ENCODE results near the gene MAML2. TPM values are rescaled to one million over a fixed set of nuclear protein-coding genes. Genes with fewer than 3 reads are reported as not detected.
A peak's percentile ranks its signal among the peaks of the same experiment; 100 is the strongest.

Gene MAML2
- polyA plus RNA-seq, 1 of the 3 experiments (the other 2 are of a cell fraction): 20.1 TPM

DNA sequence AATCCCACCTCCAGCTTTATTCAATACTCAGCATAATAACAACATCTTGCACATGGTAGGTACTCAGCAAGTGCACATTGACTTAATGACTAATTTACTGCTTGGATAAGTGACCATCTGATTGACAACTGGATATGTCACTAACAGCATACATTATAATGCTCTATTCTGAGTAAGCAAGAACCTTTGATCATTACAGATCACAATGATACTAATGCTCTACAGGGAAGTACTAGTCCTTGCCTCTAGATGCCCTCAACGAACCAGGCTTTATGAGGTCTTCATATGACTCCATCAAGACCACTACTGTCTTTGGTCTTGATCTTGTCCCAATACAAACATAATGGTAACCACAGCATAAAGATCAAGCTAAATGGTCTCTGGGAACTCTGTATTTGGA, 251.5 kb downstream of the MAML2 start:
- H3K79me2 ChIP-seq (ENCODE audit: insufficient read depth): peaks cover 79% of the 10 kb centered on the region
- peak overlapping the region; percentile 24; the same call in 1 of the 2 replicates for H3K4me2 ChIP-seq
- peaks cover 12% of the 10 kb centered on the region for H3F3A ChIP-seq (replicated peaks; ENCODE audit: insufficient read depth)
- TF ChIP-seq SMC3 (IDR thresholded peaks at IDR 0.05; ENCODE audit: low read depth, low read length) (no peak), FOXM1 (IDR thresholded peaks at IDR 0.05; ENCODE audit: low read depth) (no peak), CTCF (IDR thresholded peaks at IDR 0.05) (peak; percentile 34), RAD21 (IDR thresholded peaks at IDR 0.05; ENCODE audit: low read length) (peak; percentile 46), RFX5 (IDR thresholded peaks at IDR 0.05; ENCODE audit: low read length) (no peak), EZH2phosphoT487 (IDR thresholded peaks at IDR 0.05; ENCODE audit: borderline replicate concordance, low read depth) (no peak)
- TF ChIP-seq, protein P1, sequence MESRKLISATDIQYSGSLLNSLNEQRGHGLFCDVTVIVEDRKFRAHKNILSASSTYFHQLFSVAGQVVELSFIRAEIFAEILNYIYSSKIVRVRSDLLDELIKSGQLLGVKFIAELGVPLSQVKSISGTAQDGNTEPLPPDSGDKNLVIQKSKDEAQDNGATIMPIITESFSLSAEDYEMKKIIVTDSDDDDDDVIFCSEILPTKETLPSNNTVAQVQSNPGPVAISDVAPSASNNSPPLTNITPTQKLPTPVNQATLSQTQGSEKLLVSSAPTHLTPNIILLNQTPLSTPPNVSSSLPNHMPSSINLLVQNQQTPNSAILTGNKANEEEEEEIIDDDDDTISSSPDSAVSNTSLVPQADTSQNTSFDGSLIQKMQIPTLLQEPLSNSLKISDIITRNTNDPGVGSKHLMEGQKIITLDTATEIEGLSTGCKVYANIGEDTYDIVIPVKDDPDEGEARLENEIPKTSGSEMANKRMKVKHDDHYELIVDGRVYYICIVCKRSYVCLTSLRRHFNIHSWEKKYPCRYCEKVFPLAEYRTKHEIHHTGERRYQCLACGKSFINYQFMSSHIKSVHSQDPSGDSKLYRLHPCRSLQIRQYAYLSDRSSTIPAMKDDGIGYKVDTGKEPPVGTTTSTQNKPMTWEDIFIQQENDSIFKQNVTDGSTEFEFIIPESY (IDR thresholded peaks at IDR 0.05; ENCODE audit: borderline replicate concordance, low read depth): no peak
- H3K27me3 ChIP-seq (ENCODE audit: insufficient read depth): no peaks in the 10 kb centered on the region
- H2AFZ ChIP-seq (ENCODE audit: low read depth): no peak overlapping the region
- H3K36me3 ChIP-seq (replicated peaks in 1 of 2; ENCODE audit: control insufficient read depth in 1 of 2, insufficient read depth in 2 of 2, low read length in 1 of 2): peaks cover 8 to 10% of the 10 kb centered on the region in 2 experiments
- POLR2A ChIA-PET: no interaction called here
- 100% methylated on average over 1 of the region's 1 CpG for WGBS (ENCODE audit: low lambda C conversion rate)
- H3K27ac ChIP-seq (ENCODE audit: low read depth in 2 of 2, low read length in 1 of 2): peak overlapping the region; percentile 77 to 87
- H3K9ac ChIP-seq: no peak overlapping the region
- H3K4me3 ChIP-seq (ENCODE audit: low read depth in 2 of 2, low read length in 1 of 2): no peak overlapping the region
- H4K20me1 ChIP-seq (ENCODE audit: insufficient read depth): no peaks in the 10 kb centered on the region
- no peak for DNase-seq
- peaks cover 20 to 33% of the 10 kb centered on the region in 2 experiments for H3K4me1 ChIP-seq (ENCODE audit: control insufficient read depth in 1 of 2, insufficient read depth in 2 of 2, low read depth in 1 of 2, low read length in 1 of 2)
- no peaks in the 10 kb centered on the region for H3K9me2 ChIP-seq
- H3K9me3 ChIP-seq: no peaks in the 10 kb centered on the region
- CTCF ChIA-PET: interaction anchor here (0.8 to 3.4 kb wide), 2 partner anchors 240 to 252 kb away, joined by 3 to 12 read pairs; partner anchors contain the start of gene MAML2

- H3K4me3 ChIP-seq (ENCODE audit: low read depth in 2 of 2, low read length in 1 of 2): no peak overlapping the region
- no peak for DNase-seq
- peak overlapping the region; percentile 24 for H3K4me2 ChIP-seq
- POLR2A ChIA-PET: no interaction called here
- CTCF ChIA-PET: interaction anchor here (3.4 kb wide), 1 partner anchor 252 kb away, joined by 12 read pairs; the partner anchor contains the start of gene MAML2
- peaks cover 8 to 10% of the 10 kb centered on the region in 2 experiments for H3K36me3 ChIP-seq (replicated peaks in 1 of 2; ENCODE audit: control insufficient read depth in 1 of 2, insufficient read depth in 2 of 2, low read length in 1 of 2)
- H3K27me3 ChIP-seq (ENCODE audit: insufficient read depth): no peaks in the 10 kb centered on the region
- H3F3A ChIP-seq (replicated peaks; ENCODE audit: insufficient read depth): peaks cover 12% of the 10 kb centered on the region
- H3K9me2 ChIP-seq: no peaks in the 10 kb centered on the region
- H3K4me1 ChIP-seq (ENCODE audit: control insufficient read depth in 1 of 2, insufficient read depth in 2 of 2, low read depth in 1 of 2, low read length in 1 of 2): peaks cover 12 to 25% of the 10 kb centered on the region in 2 experiments
- no peaks in the 10 kb centered on the region for H4K20me1 ChIP-seq (ENCODE audit: insufficient read depth)
- peaks cover 81% of the 10 kb centered on the region for H3K79me2 ChIP-seq (ENCODE audit: insufficient read depth)
- H3K9me3 ChIP-seq: no peaks in the 10 kb centered on the region
- H3K27ac ChIP-seq (ENCODE audit: low read depth in 2 of 2, low read length in 1 of 2): peak overlapping the region; percentile 77 to 87; a peak in 3 of 4 replicates
- WGBS (ENCODE audit: low lambda C conversion rate): 19% methylated on average over 5 of the region's 5 CpGs
- no peak overlapping the region for H2AFZ ChIP-seq (ENCODE audit: low read depth)
- 0 out of 2 replicates have a peak overlapping the region, but pooled peaks have one; percentile 2 for H3K9ac ChIP-seq
- TF ChIP-seq JUND (IDR thresholded peaks at IDR 0.05) (peak; percentile 79), PBX3 (IDR thresholded peaks at IDR 0.05) (peak; percentile 93), NRF1 (IDR thresholded peaks at IDR 0.05; ENCODE audit: low read depth, low read length) (no peak), YY1 (IDR thresholded peaks at IDR 0.05; ENCODE audit: low read depth) (no peak), MEF2A (IDR thresholded peaks at IDR 0.05; ENCODE audit: borderline replicate concordance, low read depth) (peak; percentile 36; the same call in 1 of the 2 replicates), FOXJ3 (CRISPR knock-in tag; IDR thresholded peaks at IDR 0.05) (no peak), TAF1 (IDR thresholded peaks at IDR 0.05; ENCODE audit: borderline replicate concordance, low read depth, low read length) (no peak), POLR2AphosphoS5 (IDR thresholded peaks at IDR 0.05; ENCODE audit: low read depth, low read length) (peak; percentile 61; the same call in 1 of the 2 replicates), GABPA (IDR thresholded peaks at IDR 0.05; ENCODE audit: low read depth) (no peak), EZH2phosphoT487 (IDR thresholded peaks at IDR 0.05; ENCODE audit: borderline replicate concordance, low read depth) (no peak), GATA2 (CRISPR knock-in tag; IDR thresholded peaks at IDR 0.05) (no peak), USF2 (IDR thresholded peaks at IDR 0.05; ENCODE audit: borderline replicate concordance, low read depth, low read length) (no peak), SMC3 (IDR thresholded peaks at IDR 0.05; ENCODE audit: low read depth, low read length) (no peak), CHD2 (IDR thresholded peaks at IDR 0.05; ENCODE audit: low read length, partially characterized antibody) (no peak), IRF3 (IDR thresholded peaks at IDR 0.05; ENCODE audit: low read depth, low read length) (no peak)
- TF ChIP-seq, protein P2, sequence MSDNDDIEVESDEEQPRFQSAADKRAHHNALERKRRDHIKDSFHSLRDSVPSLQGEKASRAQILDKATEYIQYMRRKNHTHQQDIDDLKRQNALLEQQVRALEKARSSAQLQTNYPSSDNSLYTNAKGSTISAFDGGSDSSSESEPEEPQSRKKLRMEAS (IDR thresholded peaks at IDR 0.05; ENCODE audit: low read depth): no peak
Observed at GRCh38 chr11:96090711-96091110, 252.3 kb downstream of the MAML2 start.

Measured in SK-N-SH (cell line).